RPMI7951 (cell line): ENCODE data around the gene RMC1. TPM values are rescaled to one million over a fixed set of nuclear protein-coding genes. Genes with fewer than 3 reads are reported as not detected.
"Not testable (repeated sequence)": the region's sequence is repeated elsewhere in the genome, so short reads cannot be mapped to it uniquely, and the experiment has no call there.

Experiments used
- DNase-seq: peaks from one replicate; pipeline ENCODE4 v3.0.0-alpha.2; 2012; ENCODE audit warnings: low read depth
- total RNA-seq: library from RNA; depleted of rRNA; stranded (reverse); fragments of >200 nt; shearing (Covaris generic); gene quantifications from 2 replicates; pipeline ENCODE4 v1.2.3, GENCODE V29; 2014

RMC1 gene
- total RNA-seq, 1 experiment from 2014 or later = 23.8 TPM

DNA sequence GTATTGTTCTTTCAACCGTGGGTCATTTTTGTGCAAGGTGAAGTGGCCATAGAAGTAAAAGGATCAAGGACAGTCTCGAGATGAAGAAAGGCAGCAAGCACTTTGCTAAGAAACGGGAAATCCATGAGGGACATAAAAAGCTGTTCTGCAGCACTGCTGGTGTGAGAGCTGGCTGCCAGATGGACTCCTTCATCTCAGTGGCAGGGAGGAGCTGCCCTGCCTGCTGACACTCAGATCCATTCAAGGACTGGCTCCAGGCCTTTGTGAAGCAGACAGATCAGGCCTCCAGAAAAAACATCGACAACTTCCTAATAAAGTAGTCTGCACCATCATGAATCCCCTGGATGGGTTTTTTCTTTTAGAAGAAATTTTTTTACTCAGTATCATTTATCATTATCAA, 29.5 kb downstream of the RMC1 start:
- no peak for DNase-seq

DNA sequence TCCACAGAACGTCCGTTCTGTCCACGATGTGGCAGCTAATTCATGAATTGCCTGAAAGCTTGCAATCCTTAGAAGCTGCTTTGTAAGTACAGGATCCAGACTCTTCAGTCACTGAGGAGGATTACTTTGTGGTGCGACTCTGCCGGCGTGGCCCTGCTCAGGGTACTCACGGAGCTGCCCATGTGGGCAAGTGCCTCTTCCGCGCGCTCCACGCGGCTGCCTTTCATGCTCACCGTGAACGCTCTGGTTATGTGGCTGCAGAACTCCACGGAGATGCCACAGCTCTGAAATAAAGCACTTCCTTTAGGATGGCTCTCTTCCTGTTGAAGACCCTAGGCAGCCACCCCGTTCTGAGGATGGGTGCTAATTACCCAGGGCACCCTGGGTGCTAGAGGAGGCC, 31.0 kb downstream of the RMC1 start:
- DNase-seq = no peak

DNA sequence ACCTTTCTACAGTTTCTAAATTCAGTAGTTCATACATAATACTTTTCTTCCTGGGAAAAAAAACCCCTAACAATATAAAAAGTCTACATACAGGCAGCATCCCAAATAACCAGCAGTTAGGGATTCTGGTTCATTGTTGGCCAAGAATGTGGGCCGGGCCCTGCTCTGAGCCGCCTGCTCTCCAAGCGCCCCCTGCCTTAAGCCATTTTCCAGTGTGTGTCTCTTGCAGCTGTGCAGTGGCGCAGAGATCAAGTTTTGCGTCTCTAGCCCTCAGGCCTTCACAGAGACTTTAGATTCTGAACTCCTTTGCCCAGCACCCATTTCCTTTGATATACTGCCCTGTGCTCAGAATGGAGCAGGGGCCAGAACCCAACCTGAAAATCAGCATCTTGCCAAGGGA, 32.9 kb downstream of the RMC1 start:
- DNase-seq = no peak

DNA sequence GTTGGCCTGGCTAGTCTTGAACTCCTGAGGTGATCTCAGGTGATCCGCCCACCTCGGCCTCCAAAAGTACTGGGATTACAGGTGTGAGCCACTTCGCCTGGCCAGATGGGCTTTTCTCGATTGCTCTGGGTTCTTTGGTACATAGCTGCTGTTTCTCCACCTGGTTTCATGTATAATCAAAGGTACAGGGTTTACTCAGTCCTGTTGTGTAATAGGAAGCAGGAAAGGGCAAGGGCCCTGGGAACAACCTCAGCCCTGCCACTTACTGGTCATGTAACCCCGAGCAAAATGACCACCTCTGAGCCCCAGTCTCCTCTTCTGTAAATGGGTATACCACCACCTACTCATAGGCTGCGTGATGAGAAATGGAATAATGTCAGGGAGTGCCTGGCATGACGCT, 34.0 kb downstream of the RMC1 start:
- DNase-seq = no peak

DNA sequence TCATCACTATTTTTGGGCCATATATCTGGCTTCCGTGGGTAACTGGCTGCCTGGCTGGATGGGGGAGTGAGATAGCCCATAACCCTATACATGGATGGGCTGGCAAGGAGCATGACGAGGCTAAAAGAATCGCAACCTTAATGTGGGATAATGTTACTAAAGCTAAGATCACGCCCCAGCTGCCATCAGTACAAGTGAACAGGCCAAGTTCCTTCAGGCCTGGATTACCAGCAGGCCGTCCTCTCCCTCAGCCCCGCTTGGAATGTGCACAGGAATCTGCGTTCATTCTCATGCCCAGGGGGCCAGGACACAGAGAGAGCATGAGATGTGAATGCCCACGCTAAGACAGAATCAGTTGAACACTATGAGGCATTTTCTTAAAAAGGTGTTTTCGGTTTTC, 34.7 kb downstream of the RMC1 start:
- no peak for DNase-seq

DNA sequence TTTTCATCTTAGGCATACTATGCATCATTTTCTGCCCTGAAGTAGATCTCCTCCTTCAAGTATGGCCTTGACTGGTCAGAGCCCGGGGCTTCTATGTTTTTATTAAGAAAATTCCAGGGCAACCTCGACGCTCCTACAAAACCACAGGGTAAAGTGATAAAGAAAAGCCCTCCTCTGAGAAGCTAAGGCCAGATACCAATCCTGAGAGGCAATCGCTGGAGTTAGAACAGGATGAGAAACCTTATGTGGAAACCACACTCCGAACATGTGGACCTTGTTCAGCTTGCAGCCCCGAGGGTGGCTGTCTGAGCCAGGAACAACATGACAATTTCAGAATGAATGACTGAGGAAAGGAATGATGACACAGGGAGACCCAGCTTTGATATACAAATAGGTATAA, 35.6 kb downstream of the RMC1 start:
- DNase-seq = no peak

DNA sequence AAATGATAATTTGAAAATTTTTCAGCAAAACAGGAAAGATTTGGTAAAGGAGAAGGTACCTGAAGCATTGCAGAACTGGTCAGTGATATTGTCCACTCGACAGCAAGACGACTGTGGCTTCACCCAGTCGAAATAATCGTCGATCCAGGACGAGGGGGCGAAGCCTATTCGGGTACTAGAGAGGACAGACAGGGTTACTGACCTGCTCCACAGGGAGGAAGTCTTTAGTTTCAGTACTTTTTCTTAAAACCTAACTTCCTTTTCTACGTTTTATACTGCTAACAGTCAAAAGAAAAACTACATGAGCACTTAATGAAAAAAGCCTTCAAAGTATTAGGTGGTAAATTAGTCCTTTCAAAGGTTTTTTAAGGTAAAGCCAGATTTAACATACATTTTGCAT, 36.0 kb downstream of the RMC1 start:
- DNase-seq = no peak

DNA sequence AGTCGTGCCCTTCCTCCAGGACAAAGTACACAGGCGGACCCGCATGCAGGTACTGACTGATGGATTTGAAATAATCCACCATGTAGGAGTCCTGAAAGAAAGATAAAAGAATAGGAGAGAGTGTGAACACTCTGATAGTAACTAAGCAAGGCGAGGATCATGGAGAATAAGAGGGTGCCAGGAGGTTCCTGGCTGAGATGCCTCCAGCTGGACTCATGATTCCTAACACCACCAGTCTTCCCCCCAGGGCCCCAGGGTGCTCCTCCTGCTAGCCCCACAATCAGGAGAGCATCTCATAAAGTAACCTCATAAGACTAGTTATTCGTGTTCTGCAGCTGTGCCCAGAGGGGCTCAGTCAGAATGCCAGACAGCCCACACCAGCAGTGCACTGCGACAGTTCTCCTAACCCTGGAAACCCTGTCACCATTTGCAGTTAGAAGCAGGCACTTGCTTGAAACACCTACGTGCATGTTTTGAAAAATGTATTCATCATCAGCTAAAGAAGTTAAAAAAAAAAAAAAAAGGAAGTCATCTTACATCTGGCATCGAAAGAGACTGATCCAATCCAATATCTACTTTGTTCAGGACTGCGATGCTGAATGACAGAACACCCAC, 36.7 kb downstream of the RMC1 start:
- DNase-seq = no peak

DNA sequence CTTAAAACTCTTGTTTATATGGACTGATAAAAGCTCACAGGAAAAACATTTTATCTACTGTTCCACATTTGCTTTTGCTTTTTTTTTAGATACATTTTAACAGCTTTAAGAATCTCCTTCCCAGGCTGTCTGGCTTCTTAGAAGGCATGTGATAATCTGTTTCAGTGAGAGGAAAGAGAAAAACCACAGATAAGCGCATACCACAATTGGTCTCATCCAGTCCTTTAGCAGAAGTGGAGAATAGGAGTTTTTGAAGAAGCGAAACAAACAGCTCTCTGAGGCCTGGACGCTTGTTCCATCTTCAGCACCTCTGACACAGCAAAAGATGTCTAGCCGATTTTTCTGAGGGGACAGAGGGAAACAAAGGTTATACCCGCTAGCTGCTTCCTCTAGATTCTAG, 37.6 kb downstream of the RMC1 start:
- no peak for DNase-seq

DNA sequence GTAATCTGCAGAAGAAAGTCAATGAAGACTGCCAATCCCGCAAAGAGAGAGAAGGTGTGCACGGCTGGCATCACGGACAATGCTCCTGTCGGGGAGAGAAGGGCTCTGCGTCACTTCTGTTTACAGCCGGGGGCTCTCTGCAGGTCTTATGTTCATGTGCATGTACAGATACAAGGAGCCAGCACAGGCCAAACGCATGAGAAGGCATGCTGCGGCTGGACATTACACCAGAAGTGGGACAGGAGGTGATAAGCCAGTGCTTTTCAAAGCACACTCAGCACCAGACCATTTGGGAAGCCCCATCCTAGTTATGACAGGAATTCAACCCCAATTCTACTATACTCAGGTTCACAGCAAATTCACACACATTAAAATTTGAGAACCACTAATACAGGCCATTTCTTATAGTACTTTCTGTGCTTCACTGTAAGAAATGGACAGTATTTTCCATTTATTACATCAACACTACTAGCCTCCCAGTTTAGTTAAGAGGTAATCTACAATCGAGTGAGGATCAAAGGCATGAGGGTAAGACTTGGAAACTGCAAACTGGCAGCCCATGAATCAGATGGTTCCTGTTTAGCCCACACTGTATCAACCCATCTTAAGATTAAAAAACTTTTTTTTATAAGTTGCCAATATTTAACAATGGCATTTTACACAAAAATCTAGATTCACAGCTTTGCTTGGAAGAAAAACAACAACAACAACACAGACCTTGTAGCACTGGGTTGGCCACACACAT, 38.2 kb downstream of the RMC1 start:
- DNase-seq = no peak

DNA sequence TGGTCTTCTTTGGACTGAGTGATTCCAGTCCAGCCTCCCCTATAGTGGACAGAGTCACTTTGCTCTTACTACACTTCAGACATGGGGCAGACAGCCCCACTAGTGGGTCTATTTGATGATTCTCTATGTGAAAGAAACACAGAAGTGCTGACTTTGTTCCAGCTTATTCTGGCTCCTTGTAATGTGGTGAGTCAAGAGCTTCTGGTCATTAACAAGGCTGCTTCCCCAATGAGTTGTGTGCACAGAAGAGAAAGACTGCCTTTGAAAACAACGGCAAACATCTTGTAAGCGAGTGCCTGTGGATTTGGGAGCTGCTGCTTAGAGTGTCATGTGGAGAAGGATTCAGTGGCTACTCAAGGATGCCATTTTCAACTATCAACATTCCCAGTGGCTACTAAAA, 39.1 kb downstream of the RMC1 start:
- no peak for DNase-seq

DNA sequence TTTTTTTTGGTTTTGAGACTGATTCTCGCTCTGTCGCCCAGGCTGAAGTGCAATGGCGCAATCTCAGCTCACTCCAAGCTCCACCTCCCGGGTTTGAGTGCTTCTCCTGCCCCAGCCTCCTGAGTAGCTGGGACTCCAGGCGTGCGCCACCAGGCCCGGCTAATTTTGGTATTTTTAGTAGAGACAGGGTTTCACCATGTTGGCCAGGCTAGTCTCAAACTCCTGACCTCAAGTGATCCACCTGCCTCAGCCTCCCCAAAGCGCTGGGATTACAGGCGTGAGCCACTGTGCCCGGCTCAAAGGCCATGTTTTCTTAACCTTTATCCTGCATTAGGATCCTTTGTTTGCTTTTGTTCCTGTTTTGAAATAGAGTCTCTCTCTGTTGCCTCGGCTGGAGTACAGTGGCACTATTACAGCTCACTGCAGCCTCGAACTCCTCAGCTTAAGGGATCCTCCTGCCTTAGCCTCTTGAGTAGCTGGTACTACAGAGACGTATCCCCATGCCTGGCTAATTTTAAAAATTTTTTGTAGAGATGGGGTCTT, 42.0 kb downstream of the RMC1 start:
- no peak for DNase-seq

DNA sequence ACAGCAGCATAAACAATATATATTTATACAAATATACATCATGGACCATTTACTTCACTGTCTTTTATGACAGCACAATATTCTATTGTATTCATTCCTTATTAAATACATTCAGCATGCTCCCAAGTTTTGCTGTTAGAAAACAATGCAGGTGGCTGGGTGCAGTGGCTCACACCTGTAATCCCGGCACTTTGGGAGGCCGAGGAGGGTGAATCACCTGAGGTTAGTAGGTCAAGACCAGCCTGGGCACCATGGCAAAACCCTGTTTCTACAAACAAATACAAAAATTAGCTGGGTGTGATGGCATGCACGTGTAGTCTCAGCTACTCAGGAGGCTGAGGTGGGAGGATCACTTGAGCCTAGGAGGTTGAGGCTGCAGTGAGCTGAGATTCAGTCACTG, 44.0 kb downstream of the RMC1 start:
- DNase-seq = no peak

DNA sequence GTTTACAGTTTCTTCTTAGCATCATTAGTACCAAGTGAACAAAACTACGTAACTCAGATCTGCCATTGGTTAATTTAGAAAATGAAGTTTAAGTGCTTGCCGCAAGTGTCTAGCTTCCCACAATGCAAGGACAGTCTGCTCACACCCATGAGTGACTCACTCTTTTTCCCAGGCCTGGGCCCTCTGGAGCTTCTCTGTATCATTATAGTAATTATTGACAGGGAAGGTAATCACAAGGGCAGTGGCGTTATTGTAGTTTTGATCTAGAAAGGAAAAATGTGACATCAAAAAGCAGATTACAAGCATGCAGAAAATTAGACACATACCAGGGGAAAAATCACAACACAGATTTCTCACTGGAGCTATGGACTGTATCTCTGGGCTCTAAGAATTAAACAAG, 44.5 kb downstream of the RMC1 start:
- peak; percentile 32 for DNase-seq

DNA sequence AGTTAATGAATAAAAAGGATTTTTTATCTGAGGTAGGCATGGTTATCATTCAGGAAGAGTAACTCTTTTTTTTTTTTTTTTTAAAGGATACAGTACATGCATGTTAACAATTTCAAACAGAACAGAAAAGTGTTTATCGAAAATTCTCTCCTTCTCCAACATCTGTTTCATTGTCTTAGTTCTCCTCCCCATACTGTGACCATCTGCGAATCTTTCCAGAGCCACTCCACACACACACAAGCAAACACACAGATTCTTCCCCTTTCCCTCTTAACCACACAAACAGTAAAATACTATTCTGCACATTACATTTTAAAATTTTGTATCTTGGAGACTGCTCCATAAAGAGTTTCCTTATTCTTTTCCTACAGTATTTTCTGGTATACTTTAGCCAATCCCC, 45.0 kb downstream of the RMC1 start:
- no peak for DNase-seq

DNA sequence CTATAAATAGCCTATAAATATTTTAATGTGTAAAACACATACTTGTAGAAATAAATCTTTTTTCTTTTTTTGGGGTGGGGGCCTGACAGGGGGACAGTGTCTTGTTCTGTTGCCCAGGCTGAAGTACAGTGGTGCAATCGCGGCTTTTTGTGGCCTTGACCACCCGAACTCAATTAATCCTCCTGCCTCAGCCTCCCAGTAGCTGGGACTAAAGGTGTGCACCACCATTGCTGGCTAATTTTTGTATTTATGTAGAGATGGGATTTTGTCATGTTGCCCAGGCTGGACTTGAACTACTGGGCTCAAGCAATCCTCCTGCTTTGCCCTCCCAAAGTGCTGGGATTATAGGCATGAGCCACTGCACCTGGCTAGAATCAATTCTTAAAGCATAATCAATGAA, 45.4 kb downstream of the RMC1 start:
- no peak for DNase-seq

DNA sequence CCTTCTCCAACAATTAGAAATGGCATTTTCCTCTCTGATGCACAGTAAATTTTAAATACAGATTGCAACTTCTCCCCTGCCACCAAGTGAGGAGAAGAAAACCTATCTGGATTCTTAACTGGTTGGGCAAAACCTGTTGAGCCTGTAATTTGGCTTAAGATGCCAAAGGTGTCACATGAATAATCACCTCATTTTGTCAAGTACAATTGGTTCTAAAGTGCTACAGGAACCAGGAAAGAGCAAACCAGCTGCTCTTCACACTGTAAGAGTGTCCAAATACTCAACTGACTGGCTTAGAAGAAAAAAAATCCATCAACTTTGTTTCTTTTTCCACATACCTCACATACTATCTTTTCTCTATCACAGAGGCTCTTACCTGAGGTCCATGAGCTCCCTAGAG, 47.6 kb downstream of the RMC1 start:
- DNase-seq = no peak

DNA sequence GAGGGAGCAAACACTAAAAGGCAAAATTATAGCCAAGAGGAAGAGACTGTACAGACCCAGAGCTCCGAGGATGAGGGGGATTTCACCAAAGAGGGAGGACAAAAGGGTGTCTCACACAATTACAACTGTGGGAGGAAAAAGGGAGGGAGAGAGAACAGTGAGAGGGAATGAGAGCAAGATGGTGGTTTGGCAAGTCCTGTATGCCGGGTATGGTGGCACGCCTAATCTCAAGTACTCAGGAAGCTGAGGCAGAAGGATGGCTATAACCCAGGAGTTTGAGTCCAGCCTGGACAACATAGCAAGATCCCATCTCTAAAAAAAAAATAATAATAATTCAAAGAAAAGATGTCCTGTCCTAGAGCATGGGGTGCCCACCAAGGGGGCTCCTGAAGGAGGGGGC, 48.7 kb downstream of the RMC1 start:
- DNase-seq = no peak

DNA sequence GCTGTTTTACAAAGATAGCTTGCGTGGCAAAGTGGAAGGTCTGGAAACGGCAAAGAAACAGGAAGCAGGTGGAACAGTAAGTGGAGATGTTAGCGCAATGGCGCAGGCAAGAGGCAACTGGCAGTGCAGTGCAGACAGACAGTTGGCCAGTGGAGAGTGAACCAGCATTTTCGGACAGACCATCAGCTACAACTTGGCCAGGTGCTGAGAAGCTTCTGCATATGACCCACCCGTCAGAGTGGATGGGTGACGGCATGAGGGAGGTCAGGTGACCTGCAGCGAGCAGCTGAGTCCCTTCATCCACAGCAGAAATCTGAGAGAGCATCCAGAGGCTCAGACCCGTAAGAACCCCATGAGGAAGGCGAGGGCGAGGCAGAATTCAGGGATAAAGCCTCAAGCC, 49.2 kb downstream of the RMC1 start:
- no peak for DNase-seq

DNA sequence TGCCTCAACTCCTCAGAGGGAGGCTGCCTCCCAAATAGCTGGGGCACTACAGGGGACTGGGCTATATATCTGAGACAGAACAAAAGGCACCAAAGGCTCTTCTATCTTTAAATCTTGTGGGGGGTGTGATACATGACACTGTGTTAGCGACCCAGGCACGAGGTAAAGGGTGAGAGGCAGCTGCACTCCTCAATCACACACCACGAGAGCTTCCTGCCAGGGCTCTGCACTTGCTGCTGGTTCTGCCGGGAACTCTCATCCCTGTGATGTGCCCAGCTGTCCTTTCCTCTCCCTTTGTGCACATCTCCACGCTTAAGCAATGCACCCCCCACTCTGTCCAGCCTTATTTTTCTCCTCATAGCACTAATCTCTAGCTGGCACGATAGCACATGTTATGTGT, 50.6 kb downstream of the RMC1 start:
- DNase-seq = no peak

DNA sequence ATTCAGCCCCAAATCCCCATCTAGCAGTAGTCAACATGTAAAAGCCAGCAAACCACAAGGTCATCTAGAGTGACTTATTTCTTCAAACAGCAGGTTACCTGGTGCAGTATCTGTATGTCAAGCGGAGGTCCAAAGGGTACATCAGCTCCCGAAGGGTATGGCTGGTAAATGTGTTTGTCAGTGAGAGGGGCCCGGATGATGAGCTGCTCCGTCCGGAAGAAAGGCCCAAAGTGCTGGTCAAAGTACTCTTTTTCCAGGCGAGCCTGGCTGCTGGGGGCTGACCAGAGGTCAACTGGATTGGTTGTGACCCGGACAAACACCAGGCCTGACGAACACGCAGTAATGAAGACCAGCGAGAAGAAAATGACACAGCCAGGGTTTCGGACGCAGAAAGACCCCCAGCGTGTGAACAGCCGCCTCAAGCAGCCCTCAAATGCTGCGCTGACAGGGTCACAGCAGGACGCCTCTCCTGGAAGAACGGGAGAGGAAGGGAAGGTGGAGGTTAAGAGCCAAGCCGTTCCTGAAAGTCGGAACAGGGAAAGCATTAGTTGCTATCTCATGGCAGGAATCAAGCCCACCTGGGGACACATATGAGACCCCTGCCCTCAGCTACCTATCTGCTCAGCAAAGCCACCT, 53.0 kb downstream of the RMC1 start:
- no peak for DNase-seq

DNA sequence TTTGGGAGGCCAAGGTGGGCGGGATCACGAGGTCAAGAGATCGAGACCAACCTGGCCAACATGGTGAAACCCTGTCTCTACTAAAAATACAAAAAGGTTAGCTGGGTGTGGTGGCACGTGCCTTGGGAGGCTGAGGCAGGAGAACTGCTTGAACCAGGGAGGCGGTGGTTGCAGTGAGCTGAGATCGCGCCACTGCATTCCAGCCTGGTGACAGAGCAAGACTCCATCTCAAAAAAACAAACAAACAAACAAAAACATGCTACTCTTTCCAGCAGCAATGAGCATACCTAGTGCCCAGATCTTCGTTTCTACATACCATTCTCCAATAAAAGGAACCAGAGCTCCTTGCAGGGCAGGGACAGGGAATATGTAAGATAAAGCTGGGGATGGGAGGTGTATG, 54.2 kb downstream of the RMC1 start:
- not testable (repeated sequence) for DNase-seq

DNA sequence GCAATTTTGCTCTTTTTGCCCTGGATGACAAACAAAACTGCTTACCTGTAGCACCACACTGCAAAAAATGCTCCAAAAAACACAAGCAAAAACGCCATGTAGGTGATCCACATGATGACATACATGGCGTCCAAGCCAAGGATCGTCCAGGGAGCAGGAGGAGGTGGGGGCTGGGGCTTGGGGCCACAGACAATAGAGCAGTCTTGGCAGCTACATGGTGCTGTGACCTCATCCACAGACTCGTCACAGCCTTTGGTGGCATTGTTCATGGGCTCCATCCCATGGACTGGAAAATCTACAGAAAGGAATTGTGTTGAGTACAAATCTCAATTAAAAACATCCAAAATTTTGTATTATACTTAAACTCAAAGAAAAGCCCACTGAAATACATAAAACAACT, 56.9 kb downstream of the RMC1 start:
- no peak for DNase-seq
